ENCODE results near the gene RABL6. TPM values are rescaled to one million over a fixed set of nuclear protein-coding genes. Genes with fewer than 3 reads are reported as not detected.
"Not testable (repeated sequence)": the region's sequence is repeated elsewhere in the genome, so short reads cannot be mapped to it uniquely, and the experiment has no call there.

RABL6 gene
- total RNA-seq, 2 experiments from 2014 or later: 46.4 to 48.5 TPM

DNA sequence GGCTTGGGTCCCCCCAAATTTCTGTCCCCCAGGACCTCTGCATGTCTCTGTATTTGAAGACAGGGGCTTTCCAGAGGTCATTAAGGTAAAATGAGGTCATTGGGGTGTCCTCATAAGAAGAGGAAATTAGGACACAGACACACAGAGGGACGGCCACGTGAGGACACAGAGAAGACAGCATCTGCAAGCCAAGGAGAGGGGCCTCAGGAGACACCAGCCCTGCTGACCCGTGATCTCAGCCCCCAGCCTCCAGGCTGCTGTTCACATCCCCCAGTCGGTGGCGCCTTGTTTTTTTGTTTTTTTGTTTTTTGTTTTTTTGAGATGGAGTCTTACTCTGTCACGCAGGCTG lies 12.8 kb upstream of the RABL6 start:
- TF ChIP-seq, protein P1, sequence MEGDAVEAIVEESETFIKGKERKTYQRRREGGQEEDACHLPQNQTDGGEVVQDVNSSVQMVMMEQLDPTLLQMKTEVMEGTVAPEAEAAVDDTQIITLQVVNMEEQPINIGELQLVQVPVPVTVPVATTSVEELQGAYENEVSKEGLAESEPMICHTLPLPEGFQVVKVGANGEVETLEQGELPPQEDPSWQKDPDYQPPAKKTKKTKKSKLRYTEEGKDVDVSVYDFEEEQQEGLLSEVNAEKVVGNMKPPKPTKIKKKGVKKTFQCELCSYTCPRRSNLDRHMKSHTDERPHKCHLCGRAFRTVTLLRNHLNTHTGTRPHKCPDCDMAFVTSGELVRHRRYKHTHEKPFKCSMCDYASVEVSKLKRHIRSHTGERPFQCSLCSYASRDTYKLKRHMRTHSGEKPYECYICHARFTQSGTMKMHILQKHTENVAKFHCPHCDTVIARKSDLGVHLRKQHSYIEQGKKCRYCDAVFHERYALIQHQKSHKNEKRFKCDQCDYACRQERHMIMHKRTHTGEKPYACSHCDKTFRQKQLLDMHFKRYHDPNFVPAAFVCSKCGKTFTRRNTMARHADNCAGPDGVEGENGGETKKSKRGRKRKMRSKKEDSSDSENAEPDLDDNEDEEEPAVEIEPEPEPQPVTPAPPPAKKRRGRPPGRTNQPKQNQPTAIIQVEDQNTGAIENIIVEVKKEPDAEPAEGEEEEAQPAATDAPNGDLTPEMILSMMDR (IDR thresholded peaks at IDR 0.05): no peak
- ChIA-PET POLR2A (no interaction called here), CTCF (no interaction called here)
- DNase-seq (no peak), ATAC-seq (ENCODE audit: poor library complexity) (no peak)
- Histone ChIP-seq H3K36me3 (ENCODE audit: insufficient read depth, low read length) (peaks cover 14% of the 10 kb centered on the region), H3K4me1 (ENCODE audit: insufficient read depth, low read length) (peaks cover 41% of the 10 kb centered on the region), H3K27me3 (ENCODE audit: control insufficient read depth in 1 of 2, insufficient read depth in 2 of 2, low read length in 2 of 2) (no peaks in the 10 kb centered on the region), H3K9me3 (ENCODE audit: control insufficient read depth in 1 of 2, insufficient read depth in 1 of 2, low read length in 2 of 2) (no peaks in the 10 kb centered on the region), H3K27ac (ENCODE audit: low read depth in 1 of 2, low read length in 2 of 2) (no peak overlapping the region), H3K4me3 (ENCODE audit: low read length) (no peak overlapping the region)
- Mint-ChIP-seq H3K4me3 (no peak overlapping the region), H3K4me1 (ENCODE audit: low read depth) (peaks cover 45% of the 10 kb centered on the region), H3K27me3 (no peaks in the 10 kb centered on the region), H3K27ac (no peak overlapping the region), H3K9me3 (no peaks in the 10 kb centered on the region), H3K36me3 (ENCODE audit: low read depth) (no peaks in the 10 kb centered on the region)
- intact Hi-C loops (cut with DNase I, micrococcal nuclease): loop anchor here in 1 of 2 experiments (10.0 kb wide), 1 partner anchor 660 kb away; the partner anchor contains the start of gene NSMF

DNA sequence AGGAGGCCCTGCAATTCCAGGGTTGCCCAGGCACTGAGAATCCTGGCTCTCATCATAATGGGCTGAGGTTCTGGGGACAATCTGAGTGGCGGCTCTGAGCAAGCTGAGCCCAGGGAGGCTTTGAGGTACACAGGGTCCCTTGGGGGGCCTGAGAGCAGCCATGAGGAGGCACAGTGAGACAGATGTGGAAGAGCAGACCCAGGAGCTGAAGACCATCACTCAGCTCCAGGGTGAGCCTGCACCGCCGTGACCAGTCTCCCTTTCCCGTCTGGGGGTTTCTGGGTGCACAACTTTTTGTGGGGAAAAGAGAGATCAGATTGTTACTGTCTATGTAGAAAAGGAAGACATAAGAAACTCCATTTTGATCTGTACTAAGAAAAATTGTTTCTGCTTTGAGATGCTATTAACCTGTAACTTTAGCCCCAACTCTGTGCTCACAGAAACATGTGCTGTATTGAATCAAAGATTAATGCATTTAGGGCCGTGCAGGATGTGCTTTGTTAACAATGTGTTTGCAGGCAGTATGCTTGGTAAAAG lies 11.4 kb upstream of the RABL6 start, which contains the start of gene CCDC183:
Gene CCDC183 (plus strand): TSS at position 101 of the 537 bp plus-strand sequence. CDS start 60 bp downstream, at position 161.
- H3K4me1 ChIP-seq (ENCODE audit: insufficient read depth, low read length): peaks cover 46% of the 10 kb centered on the region
- no peak within 1 kb of the TSS for H3K27ac ChIP-seq (ENCODE audit: low read depth in 1 of 2, low read length in 2 of 2)
- H3K27me3 Mint-ChIP-seq: no peaks in the 10 kb centered on the region
- peaks cover 45% of the 10 kb centered on the region for H3K4me1 Mint-ChIP-seq (ENCODE audit: low read depth)
- H3K27me3 ChIP-seq (ENCODE audit: control insufficient read depth in 1 of 2, insufficient read depth in 2 of 2, low read length in 2 of 2): no peaks in the 10 kb centered on the region
- TF ChIP-seq, protein P1 (IDR thresholded peaks at IDR 0.05): no peak
- peak within 1 kb of the TSS; percentile 45 for H3K27ac Mint-ChIP-seq
- peaks cover 14% of the 10 kb centered on the region for H3K36me3 ChIP-seq (ENCODE audit: insufficient read depth, low read length)
- ChIA-PET CTCF (no interaction called here), POLR2A (interaction anchor here (1.1 kb wide), 1 partner anchor 68 kb away, joined by 4 read pairs; no protein-coding TSS in a partner anchor)
- no peaks in the 10 kb centered on the region for H3K9me3 ChIP-seq (ENCODE audit: control insufficient read depth in 1 of 2, insufficient read depth in 1 of 2, low read length in 2 of 2)
- no peak for DNase-seq
- intact Hi-C loops (cut with DNase I, micrococcal nuclease): loop anchor here in 1 of 2 experiments (10.0 kb wide), 1 partner anchor 658 kb away; the partner anchor contains the start of gene NSMF
- peak within 1 kb of the TSS; percentile 38 for H3K4me3 Mint-ChIP-seq
- no peak for ATAC-seq (ENCODE audit: poor library complexity)
- no peak within 1 kb of the TSS for H3K4me3 ChIP-seq (ENCODE audit: low read length)
- H3K36me3 Mint-ChIP-seq (ENCODE audit: low read depth): no peaks in the 10 kb centered on the region
- H3K9me3 Mint-ChIP-seq: no peaks in the 10 kb centered on the region

DNA sequence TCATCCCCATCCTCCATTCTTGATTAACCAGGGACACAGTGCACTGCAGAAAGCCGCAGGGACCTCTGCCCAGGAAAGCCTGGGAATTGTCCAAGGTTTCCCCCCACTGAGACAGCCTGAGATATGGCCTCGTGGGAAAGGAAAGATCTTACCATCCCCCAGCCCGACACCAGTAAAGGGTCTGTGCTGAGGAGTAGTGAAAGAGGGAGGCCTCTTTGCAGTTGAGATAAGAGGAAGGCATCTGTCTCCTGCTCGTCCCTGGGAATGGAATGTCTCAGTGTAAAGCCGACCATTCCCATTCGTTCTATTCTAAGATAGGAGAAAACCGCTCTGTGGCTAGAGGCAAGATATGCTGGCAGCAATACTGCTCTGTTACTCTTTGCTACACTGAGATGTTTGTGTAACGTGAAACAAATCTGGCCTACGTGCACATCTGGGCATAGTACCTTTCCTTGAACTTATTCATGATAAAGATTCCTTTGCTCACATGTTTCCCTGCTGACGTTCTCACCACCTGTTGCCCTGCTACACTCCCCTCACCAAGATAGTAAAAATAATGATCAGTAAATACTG lies 10.9 kb upstream of the RABL6 start:
- Mint-ChIP-seq H3K4me1 (ENCODE audit: low read depth) (peaks cover 44% of the 10 kb centered on the region), H3K27ac (peak overlapping the region; percentile 45), H3K4me3 (peak overlapping the region; percentile 38)
- H3K27me3 ChIP-seq (ENCODE audit: control insufficient read depth in 1 of 2, insufficient read depth in 2 of 2, low read length in 2 of 2); ATAC-seq (ENCODE audit: poor library complexity); H3K27ac ChIP-seq (ENCODE audit: low read depth in 1 of 2, low read length in 2 of 2); H3K4me3 ChIP-seq (ENCODE audit: low read length); DNase-seq; H3K27me3 Mint-ChIP-seq; H3K9me3 Mint-ChIP-seq; CTCF ChIA-PET; H3K36me3 Mint-ChIP-seq (ENCODE audit: low read depth); H3K9me3 ChIP-seq (ENCODE audit: control insufficient read depth in 1 of 2, insufficient read depth in 1 of 2, low read length in 2 of 2): not testable (repeated sequence)
- POLR2A ChIA-PET: interaction anchor here (1.1 to 3.8 kb wide), 2 partner anchors 11 to 69 kb away, joined by 4 to 20 read pairs; partner anchors contain the start of gene RABL6
- intact Hi-C loops (cut with DNase I, micrococcal nuclease): loop anchor here in 1 of 2 experiments (10.0 kb wide), 1 partner anchor 658 kb away; the partner anchor contains the start of gene NSMF
- H3K36me3 ChIP-seq (ENCODE audit: insufficient read depth, low read length): peaks cover 14% of the 10 kb centered on the region
- H3K4me1 ChIP-seq (ENCODE audit: insufficient read depth, low read length): peaks cover 42% of the 10 kb centered on the region

Measured in CD4-positive, alpha-beta T cell (primary cell).